Endometrium (tissue), 2 donors: Measurements from ENCODE around the gene HCAR1.
A peak's percentile ranks its signal among the peaks of the same experiment; 100 is the strongest.
"Not testable (repeated sequence)": the region's sequence is repeated elsewhere in the genome, so short reads cannot be mapped to it uniquely, and the experiment has no call there.

Source experiments
- FAIRE-seq: peaks from 2 replicates; lab custom pipeline; 2012; peaks lifted over from hg19 to GRCh38; lab: Jason Lieb, UNC
- donor health status: control.
- donor health status: control.

The HCAR1 gene, protein sequence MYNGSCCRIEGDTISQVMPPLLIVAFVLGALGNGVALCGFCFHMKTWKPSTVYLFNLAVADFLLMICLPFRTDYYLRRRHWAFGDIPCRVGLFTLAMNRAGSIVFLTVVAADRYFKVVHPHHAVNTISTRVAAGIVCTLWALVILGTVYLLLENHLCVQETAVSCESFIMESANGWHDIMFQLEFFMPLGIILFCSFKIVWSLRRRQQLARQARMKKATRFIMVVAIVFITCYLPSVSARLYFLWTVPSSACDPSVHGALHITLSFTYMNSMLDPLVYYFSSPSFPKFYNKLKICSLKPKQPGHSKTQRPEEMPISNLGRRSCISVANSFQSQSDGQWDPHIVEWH

DNA sequence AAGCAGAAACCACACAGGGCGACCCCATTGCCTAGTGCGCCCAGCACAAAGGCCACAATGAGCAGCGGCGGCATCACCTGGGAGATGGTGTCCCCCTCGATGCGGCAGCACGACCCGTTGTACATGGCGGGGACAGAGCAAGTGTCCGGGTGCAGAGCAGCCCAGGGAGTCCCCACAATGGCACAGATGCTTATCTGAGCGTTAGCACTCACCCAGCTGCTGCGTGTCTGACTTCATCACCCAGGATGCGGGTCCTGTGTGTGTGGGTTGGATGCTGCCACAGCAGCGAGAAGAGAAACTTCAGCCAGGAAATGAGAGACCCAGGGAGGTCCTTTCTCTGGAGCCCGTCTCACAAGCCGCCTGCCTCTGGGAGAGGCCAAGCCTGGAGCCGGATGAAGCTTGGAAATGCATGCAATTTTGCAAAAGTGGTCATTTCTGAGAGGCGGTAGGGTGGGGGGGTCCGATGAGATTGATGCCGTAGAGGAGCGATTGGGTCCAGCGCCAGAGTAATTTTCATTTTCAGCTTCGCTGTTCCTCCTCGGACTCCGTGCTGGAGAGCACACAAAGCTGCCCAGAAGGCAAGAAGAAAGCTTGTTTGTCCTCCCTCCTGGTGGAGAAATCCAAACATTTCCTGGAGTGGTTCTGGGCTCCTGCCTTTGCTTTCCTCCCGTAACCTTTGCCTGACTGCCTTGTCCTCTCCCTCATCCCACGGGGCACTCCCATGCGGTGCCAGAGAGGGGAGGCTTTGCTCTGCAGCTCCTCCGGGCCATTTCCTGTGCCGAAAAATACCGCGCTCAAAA lies at the start of gene HCAR1:
Gene HCAR1, minus strand, starts transcription at position 630 of the 800 bp plus-strand sequence. Its CDS starts 505 bp downstream, at position 125.
- FAIRE-seq: no peak

DNA sequence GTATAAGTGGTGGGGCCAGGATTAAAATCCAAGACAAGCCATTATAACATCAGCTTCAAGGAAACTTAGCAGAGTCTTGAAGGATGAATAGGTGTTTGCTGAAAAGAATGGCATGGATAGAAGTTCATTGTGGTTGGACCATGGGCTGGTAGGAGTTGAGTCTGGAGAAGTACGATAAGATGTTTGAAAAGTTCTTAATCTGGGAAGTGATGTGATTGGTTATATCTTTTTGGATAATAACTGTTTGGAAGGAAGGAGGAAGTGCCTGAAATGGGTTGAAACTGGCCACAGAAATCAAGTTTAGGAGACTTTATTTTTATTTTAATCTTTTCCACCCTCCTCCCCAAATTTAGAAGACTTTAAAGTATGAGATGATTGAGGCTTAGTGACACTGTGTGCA lies 26.9 kb upstream of the HCAR1 start:
- FAIRE-seq: no peak

DNA sequence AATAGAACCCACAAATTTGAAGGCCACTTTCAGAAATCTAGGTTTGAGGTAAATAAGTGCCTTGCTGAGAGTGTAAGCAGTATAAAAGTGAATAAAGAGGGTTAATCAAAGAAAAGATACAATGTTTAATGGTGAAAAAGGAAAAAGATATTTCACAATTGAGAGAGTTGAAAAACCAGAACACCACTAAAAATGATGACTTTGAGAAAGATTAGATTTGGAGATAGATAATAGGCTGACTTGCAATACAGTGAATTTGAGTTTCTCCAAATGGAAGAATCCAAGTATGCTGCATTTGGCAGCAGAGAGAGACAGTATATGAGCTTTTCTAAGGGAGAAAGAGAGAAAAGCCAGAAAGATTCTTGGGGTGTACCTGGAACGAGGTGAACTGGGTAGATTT lies 24.1 kb upstream of the HCAR1 start:
- FAIRE-seq: no peak

DNA sequence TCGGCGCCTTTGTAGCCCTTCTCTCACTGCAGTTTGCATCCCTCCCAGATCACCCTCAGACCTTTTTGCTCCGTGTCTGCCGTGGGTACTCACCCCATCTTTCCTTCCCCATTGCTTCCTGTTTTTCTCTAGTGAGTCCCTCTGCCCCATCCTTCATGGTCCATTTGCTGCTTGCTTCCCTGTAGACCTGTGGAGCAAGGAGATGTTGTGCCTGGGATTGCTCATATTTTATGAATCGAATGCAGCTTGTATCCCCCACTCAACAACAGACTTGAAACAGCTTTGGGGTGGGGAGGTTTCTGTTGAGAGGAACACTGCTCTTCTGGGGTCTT lies 22.6 kb upstream of the HCAR1 start:
- FAIRE-seq: no peak

DNA sequence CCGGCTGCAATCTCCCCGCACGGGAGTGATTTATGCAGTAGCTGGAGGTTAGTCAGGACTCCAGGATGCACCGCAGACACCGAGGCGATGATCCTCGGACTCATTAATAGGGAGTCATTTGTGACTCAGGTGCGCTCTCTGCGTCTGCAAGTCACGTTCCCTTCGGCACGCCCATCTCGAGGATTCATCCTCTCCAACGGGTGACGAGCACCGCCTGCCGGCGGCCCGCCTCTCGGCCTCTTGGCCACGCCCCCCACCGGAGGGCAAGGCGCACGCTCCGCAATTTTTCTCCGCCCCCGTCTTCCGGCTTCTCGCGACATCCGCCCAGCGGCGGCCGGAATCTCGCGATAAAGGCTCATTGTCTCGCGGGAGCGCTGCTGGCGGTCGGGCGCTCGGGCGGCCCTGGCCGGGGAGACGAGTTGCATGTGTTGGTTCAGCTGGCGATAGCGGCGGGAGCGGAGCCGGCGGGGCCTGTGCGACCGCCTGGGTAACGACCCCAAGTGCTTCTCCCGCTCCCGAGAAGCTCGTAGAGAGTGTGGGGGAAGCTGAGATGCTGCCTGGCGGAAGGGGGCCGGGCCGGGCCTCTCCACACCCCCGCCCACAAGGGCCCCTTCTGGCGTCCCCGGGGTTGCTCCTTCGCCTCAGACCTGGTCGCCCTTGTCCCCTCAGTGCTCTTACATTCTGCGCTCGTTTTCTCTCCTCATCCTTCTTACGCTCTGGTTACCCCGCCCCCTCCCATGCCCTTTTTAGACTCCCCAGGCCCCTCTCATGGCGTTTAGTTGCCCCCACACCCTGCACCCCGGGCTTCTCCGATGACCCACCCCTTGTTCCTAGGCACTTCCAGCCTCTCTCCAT lies 22.0 kb upstream of the HCAR1 start, which contains the start of gene DENR:
Gene DENR, plus strand, starts transcription at position 361 of the 855 bp plus-strand sequence. CDS start 878 bp downstream, outside the sequence.
- peak; percentile 18 for FAIRE-seq

DNA sequence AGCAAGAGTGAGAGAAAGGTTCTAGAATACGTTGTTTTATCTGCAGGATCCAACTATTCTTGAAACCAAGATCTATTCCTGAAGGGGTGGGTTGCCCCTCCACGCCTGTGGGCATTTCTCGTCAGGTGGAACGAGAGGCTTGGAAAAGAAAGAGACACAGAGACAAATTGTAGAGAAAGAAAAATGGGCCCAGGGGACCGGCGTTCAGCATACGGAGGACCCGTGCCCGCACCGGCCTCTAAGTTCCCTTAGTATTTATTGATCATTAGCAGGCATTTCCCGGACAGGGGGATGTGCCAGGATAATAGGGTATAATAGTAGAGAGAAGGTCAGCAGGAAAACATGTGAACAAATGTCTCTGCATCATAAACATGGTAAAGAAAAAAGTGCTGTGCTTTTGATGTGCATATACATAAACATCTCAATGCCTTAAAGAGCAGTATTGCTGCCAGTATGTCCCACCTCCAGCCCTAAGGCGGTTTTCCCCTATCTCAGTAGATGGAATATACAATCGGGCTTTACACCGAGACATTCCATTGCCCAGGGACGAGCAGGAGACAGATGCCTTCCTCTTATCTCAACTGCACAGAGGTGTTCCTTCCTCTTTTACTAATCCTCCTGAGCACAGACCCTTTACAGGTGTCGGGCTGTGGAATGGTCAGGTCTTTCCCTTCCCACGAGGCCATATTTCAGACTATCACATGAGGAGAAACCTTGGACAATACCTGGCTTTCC lies 20.3 kb upstream of the HCAR1 start:
- not testable (repeated sequence) for FAIRE-seq

DNA sequence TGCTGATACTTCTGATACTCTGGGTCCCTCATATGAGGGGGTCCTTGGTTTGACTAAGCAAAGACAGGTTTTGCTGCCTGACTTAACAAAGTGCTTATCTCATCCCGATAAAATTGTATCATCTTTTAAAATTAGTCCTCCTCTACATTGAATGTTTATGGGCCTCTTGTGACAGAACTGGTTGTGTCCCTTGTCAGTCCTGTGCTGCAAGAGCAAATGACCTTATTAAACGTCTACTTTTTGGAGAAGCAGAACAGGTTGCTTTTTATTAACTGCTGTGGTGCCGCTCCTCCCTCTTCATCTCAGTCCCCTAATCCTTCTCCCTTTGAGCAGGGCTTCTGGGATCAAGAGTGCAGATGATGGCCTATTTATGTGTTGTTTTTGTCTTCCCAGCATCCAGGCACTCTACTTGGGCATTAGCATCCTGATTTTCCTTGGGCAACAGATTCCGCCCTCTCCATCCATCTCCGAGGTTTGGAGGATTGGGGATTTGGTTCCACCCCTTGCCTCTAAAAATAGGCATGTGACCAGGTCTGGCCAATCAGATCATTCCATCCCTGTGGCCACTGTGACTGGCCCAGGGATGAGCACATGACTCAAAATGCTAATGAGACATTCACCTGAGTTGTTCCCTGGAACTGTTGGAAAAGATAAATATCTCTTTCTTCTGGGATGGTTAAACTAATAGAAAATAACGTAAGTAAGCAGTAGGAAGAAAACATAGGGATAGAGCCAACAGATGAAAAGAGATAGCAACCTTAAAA lies 19.1 kb upstream of the HCAR1 start:
- FAIRE-seq: no peak

DNA sequence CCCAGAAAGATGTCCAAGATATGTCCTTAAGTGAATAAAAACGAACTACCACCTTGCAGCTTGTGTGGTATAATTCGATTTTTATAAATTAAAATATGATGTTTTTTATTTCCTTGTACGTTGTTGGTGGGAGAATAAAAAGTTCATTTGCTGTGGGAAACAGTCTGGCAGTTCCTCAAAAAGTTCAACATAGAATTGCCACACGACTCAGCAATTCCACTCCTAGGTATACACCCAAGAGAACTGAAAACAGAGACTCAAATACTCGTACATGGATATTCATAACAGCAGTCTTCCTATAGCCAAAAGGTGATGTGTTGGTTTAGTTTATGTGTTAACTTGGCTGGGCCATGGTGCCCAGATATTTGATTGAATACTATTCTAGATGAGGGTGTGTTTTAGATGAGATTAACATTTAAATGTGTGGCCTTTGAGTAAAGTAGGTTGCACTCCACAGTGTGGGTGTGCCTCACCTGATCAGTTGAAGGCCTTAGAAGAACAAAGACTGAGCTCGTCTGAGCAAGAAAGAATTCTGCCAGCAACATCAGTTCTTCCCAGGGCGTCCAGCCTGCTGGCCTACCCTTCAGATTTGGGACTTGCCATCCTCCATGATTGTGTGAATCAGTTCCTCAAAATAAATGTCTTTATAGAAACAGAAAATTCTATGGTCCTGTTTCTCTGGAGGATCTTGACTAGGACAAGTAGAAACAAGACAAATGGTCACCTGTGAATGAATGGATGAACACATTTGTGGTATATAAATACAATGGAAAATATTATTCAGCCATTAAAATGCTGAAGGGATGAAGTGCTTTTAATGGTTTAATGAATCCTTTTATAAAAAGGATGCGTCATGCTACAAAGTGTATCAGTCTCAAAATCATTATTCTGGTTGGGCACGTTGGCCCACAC lies 16.8 kb upstream of the HCAR1 start:
- FAIRE-seq: no peak

DNA sequence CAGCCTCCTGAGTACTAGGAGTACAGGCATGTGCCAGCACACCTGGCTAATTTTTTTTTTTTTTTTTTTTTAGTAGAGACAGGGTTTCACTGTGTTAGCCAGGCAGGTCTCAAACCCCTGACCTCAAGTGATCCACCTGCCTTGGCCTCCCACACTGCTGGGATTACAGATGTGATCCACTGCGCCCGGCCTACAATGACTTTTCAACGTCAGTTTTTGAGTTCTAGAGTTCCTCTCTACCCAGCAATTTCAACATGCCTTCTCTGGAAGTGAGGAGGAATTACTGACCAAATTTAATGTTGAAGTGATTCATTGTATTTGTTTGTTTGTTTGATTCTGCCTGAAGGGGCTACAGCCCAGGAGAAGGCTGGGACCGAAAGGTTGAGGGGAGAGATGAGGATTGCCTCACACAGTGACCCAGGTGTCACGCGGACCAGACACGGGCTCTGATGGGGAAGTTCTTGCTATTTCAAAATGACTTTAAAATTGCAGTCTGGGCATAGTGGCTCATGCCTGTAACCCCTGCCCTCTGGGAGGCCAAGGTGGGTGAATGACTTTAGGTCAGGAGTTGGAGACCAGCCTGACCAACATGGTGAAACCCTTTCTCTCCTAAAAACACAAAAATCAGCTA lies 13.4 kb upstream of the HCAR1 start:
- no peak for FAIRE-seq

DNA sequence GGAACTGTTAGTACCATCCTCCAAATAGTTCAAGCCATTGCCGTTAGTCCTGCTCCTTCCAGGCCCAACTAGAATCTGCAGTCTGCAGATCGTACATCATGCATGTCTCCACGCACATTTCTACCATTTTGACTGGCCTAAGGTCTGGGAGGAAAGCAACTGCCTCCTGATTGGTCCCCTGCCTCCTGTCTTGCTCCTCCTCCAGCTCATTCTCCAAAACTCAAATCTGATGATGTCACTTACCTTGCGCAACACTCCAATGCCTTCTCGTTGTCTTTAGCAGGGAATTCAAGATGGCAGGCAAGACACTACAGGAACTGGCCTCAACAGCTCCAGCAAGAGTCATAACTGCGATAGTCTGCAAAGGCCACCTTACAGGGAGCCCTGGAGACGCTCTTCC lies 9.7 kb upstream of the HCAR1 start:
- no peak for FAIRE-seq

DNA sequence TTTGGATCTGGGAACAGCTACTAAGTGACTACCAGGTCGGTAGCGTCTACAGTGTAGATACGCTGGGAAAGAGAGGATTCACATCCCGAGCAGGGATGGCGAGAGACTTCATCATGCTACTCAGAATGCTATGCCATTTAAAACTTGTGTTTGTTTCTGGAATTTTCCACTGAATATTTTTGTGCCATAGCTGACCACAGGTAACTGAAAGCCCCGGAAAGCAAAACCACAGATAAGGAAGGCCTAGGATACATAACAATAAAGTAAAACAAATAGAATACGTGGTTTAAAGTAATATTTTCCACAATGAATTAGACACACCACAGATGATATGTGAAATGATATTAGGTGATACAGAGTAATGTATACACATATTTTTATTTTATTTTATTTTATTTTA lies 7.9 kb upstream of the HCAR1 start:
- FAIRE-seq: no peak

DNA sequence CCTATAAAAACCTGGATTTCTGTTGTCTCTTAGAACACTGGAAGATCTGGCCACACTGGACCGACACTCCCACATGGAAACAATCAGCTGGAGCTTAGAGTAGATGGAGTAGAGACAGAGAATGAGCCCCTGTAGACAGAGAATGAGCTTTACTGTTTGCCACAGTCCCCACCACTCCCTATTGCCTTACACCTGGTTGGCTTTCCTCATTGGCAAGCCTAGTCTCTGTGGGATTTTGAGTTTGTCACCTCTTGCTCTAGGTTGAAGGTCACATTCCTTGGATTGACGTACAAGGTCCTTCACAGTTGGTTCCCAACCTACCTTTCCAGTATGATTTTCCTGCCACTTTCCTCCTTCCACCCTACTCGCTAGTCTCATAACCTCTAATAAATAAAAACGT lies 2.0 kb upstream of the HCAR1 start:
- FAIRE-seq: no peak

DNA sequence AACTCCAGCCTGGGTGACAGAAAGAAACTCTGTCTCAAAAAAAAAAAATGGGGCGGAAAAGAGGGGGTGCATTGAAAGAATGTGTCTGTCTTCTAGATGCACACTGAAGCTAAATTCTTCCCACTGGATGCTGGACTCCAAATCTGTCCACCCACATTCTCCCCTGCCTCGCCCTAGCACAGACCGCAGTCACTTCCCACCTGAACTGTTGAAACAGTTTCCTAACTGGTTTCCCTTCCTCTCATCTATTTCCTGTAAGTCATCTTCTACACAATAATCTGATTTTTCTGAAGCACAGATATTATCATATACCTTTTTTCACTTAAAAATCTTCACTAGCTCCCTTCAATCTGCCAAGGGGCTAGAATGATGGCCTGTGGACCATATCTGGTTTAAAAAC lies 1.5 kb upstream of the HCAR1 start:
- no peak for FAIRE-seq

DNA sequence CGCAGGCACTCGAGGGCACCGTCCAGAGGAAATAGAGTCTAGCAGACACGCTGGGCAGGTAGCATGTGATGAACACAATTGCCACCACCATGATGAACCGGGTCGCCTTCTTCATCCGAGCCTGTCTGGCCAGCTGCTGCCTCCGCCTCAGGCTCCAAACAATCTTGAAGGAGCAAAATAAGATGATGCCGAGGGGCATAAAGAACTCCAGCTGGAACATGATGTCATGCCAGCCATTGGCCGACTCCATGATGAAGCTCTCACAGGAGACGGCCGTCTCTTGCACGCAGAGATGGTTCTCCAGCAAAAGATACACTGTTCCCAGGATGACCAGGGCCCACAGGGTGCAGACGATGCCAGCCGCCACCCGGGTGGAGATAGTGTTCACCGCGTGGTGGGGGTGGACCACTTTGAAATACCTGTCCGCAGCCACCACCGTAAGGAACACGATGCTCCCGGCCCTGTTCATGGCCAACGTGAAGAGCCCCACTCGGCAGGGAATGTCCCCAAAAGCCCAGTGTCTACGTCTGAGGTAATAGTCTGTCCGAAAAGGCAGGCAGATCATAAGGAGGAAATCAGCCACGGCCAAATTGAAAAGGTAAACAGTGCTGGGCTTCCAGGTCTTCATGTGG lies 945 bp downstream of the HCAR1 start:
- FAIRE-seq: no peak

DNA sequence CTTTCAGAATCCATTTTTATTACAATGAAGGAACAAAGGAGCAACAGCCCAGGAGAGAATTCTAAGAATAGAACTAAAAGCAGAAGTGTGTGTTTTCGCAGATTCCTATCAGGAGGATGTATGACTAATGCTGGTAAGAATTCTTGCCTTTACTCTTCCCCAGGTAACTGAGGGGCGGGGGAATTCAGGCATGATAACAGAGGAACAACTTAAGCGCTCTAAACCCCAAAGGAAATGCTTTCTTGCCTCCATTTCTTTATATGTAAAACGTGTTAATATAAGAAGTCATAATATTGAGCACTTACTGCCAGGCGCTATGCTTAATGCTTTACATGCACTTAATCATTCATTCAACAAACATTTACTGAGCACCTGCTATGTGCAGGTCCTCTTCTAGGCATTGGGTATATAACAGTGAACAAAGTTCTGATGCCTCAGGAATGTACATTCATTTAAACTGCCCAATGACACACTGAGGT lies 4.5 kb downstream of the HCAR1 start:
- no peak for FAIRE-seq

DNA sequence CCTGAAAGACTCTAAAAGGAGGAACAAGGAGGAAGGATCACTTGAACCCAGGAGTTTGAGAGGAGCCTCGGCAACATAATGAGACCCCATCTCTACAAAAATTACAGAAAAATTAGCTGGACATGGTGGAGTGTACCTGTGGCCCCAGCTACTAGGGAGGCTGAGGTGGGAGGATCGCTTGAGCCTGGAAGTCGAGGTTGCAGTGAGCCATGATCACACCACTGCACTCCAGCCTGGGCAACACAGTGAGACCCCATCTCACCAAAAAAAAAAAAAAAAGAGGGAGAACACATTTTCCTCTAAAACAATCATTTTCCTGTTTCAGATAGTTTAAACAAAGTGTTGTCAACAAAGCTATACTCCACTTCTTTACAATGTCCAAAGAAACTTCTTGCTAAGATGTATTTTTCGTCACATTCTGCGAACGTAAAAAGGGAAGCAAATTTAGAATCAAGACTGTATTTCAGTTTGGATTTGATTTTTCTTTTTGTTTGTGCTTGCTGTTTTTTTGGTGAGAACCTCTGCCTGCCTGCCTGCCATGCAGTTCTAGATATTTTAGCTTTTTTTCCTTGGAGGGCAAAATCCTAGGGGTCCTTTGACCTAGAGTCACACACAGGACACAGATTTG lies 5.1 kb downstream of the HCAR1 start:
- FAIRE-seq: no peak

DNA sequence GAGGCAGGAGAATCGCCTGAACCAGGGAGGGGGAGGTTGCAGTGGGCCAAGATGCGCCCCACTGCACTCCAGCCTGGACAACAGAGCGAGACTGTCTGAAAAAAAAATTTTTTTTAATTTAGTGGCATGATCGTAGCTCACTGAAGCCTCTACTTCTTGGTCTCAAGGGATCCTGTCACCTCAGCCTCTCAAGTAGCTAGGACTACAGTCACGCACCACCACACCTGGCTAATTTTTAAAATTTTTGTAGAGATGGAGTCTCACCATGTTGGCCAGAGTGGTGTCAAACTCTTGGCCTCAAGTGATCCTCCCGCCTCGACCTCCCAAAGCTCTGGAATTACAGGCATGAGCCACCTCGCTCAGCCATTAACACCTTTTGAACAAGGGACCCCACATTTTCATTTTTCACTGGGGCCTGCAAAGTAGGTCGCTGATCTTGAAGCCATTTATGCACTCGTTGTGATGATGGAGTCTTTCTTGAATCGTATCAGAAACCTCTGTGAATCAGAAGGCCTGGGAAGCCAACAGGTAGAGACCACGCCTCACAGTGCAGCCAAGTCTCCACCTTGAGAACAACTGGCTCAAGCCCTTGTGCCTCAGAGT lies 5.9 kb downstream of the HCAR1 start:
- FAIRE-seq: no peak

DNA sequence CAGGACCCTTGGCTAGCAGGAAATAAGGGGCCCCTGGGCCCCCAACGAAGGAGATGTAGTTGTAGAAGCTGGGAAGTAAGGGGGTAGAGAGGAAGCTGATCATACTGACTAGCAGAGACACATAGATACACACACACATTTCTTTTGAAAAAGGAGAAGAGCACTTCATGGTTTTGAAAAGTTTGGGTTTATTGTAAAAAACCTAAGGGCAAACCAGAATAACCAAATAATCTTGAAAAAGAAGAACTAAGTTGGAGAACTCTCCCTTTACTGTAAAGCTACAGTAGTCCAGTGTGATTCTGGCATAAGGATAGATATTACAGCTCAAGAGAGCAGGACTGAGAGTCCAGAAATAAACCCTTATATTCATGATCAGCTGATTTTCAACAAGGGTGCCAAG lies 8.3 kb downstream of the HCAR1 start:
- FAIRE-seq: no peak
